Myocyte (in vitro differentiated cells): ENCODE measurements around the gene PAQR5. TPM values are rescaled to one million over a fixed set of nuclear protein-coding genes. Genes with fewer than 3 reads are reported as not detected.
"Not testable (repeated sequence)": the region's sequence is repeated elsewhere in the genome, so short reads cannot be mapped to it uniquely, and the experiment has no call there.

Experiments
- DNase-seq: peaks from one replicate; pipeline ENCODE4 v3.0.0-alpha.2; 2012; ENCODE audit warnings: low read depth
- total RNA-seq: library from RNA; depleted of rRNA; stranded (reverse); fragments of >200 nt; gene quantifications from 2 replicates; pipeline ENCODE4 v1.2.3, GENCODE V29; 2014

Gene PAQR5
- total RNA-seq, 1 donor from 2014 or later: 8.5 TPM

- no peak for DNase-seq
These were observed 16.0 kb downstream of the PAQR5 start for GRCh38 chr15:69314736-69315135.

- DNase-seq: no peak
These were observed 16.8 kb downstream of the PAQR5 start for GRCh38 chr15:69315402-69316110.

DNA sequence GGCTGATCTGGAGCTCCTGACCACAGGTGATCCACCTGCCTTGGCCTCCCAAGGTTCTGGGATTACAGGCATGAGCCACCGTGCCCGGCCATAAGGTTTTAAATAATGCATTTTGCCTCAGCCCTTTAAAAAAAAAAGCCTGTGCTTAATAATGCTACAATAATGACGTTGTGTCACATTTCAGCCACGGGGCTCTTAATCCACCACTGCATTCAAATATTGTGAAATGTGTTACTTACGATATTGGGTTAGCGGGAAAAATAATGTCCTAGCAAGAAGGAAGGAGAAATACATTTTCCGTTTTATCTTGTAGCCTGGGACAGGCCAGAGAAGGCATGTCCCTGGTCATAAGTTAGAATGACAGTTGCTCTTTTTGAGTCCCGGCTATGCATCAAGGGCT lies 17.6 kb downstream of the PAQR5 start:
- DNase-seq: no peak

DNA sequence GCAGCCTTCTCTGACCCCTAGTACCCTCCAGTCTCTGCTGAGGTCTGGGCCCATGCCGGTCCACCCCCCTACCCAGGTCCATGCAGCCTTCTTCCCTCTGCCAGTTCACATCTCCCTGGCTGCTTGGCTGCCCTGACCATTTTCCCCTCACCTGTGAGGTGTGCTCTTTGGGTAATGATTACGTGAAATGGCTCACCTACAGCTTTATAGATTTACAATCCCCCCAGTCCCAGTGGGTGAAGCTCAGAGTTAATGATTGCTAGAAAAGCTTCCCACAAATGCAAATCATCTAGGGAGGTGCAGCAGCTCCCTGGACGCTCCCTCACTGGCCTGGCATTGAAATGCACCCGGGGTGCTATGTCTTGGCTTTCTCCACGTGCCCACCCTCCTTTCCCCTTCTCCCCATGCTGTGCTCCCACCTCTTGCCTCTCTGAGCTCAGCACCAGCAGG lies 18.7 kb downstream of the PAQR5 start:
- no peak for DNase-seq

DNA sequence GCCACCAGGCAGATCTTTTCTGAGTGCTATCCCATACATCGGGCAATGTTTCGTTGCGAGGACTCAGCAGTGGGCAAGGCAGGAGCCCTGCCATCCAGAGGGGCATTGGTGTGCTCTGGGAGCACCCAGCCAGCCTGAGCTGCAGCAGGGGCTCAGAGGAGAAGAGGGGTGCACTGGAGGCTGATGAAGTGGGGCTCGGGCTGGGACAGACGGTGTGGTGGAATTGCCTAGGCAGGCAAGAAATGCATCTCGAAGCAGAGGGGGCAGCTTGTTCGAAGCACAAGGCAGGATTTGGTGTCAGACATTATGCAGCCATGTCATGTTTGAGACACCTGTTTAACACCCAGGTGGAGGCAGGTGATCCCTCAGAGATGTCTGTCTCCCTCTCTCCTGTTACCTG lies 19.3 kb downstream of the PAQR5 start:
- DNase-seq: no peak

- DNase-seq: no peak
These were observed 21.0 kb downstream of the PAQR5 start for GRCh38 chr15:69319384-69320375.

DNA sequence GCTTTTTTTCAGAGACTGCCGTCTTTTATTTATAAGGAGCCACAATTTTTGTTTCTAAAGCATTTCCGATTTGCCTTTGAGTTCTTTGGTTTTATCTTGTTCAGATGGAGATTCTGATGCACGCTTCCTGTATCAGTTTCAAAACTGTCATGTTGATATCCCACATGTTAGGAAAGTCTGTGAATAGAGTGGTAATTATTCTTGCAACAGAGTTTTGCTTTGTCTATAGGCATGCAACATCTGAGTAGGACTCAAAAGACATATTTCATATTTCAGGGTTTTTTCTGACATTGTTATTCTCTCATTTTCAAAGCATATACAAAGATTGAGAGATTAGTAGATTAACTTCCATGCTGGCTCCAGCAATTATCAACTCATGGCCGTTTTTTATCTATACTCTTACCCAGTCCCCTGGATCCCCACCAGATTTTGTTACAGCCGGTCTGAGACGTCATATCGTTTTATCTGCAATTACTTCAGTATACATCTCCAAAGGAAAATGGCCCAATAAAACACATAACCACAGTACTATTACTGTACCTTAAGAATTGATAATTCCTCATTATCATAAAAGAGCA lies 22.4 kb downstream of the PAQR5 start:
- no peak for DNase-seq

- peak; percentile 67 for DNase-seq
These were observed 25.2 kb downstream of the PAQR5 start for GRCh38 chr15:69323893-69324430.

DNA sequence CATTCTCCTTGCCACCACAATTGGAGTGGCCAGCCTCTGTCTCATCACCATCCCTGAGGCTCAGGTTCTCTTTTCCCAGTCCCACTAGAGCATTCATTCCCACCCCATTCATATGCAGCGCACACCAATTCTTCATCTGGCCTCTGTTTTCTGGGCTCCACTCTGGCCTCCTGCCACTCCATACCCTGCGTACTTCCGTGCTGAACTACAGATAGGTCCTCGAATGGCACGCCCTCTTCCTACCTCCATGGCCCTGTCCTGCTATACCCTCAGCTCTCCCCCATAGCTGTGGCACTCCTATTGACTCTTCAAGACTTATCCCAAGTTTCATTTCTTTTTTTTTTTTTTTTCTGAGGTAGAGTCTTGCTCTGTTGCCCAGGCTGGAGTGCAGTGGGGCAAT lies 25.9 kb downstream of the PAQR5 start:
- DNase-seq: no peak

DNA sequence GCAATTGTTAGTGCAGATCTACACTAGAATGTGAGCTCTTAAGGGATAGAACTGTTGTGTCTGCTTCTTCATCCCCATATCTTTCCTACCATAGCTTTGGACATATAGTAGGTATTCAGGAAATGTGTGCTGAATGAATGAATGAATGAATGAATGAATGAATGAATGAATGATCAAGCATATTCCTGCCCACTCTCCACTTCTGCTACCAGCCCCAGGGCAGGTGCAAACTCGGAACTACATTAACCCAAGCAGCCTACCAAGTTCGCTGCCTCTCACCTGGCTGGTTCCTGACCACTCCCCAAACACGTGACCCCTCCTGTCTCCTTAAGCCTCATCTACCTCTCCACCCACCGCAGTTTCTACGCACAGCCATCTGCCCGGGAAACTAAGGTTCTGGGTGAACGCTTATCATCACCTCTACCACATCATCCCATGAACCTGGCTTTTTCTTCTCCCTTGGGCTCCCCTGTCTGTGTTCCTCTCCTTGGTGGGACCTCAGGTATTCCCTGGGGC lies 26.8 kb downstream of the PAQR5 start:
- no peak for DNase-seq

GRCh38 chr15:69328080-69328479 lies 29.4 kb downstream of the PAQR5 start:
- DNase-seq: no peak

- peak; percentile 32 for DNase-seq
These were observed 30.0 kb downstream of the PAQR5 start for GRCh38 chr15:69328739-69329138.

DNA sequence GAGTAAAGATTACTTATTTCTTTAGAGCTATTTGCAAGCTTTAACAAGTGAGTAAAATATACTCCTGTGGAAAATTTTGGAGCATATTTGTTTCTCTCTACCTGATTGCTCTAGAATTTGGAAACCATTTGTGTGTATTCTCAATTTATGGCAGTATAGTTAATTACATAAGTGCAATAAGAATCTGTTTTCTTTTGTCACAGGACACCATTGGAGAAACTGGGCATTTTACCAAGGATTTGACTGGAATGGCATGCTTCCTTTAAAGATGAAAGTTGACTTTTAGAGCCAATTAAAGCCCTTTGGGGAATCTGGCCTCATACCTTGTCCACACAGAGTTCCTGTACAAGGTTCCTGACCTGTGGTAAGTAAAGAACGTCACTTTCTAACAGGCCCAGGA lies 38.4 kb downstream of the PAQR5 start:
- peak; percentile 22 for DNase-seq

DNA sequence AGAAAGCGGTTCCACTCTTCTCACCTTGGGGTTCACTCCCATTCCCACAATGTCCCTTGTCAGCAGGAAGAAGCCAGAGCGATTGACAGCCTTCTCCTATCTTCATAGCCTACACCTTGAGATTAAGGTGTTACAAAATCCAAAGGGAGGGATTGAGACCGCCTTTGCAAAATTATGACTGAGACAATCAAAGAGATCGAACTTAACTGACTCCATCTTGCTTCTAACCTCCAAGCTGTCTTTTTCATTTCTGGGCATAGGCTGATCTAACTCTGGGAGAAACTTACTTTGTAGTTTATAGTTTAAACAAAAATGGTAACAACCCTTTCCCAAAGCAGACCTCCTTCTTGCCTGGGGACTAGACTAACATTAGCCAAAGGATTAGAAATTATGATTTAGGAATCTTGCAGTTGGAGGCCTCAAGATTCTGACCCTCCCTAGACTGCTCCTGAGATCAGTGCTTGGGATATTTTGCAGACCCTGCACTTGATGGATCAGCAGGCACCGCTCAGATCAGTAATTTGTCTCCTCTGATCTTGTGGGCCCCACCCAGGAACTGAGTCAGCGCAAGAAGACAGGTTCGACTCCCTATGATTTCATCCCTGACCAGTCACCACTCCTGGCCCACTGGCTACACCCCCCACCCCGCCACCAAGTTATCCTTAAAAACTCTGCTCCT lies 40.0 kb downstream of the PAQR5 start:
- no peak for DNase-seq

DNA sequence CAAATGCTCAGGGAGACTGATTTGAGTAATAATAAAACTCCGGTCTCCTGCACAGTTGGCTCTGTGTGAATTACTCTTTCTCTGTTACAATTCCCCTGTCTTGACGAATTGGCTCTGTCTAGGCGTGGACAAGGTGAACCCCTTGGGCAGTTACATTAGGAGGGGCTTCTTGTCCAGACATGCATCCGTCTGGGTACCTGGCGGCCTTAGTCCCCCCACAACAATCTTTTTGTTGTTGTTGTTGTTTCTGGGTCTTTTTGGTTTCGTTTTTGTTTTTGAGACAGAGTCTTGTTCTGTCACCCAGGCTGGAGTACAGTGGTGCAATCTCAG lies 40.5 kb downstream of the PAQR5 start:
- not testable (repeated sequence) for DNase-seq

- DNase-seq: no peak
These were observed 41.7 kb downstream of the PAQR5 start for GRCh38 chr15:69340243-69340900.

DNA sequence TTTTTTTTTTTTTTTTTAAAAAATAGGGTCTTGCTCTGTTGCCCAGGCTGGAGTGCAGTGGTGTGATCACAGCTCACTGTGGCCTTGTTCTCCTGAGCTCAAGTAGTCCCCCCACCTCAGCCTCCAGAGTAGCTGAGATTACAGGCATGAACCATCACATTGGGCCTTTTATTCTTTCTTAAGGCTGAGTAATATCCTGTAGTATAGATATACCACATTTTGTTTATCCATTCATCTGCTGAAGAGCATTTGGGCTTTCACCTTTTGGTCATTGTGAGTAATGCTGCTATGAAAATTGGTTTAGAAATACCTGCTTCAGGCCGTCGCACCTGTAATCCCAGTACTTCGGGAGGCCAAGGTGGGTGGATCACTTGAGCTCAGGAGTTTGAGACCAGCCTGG lies 42.6 kb downstream of the PAQR5 start:
- DNase-seq: no peak

DNA sequence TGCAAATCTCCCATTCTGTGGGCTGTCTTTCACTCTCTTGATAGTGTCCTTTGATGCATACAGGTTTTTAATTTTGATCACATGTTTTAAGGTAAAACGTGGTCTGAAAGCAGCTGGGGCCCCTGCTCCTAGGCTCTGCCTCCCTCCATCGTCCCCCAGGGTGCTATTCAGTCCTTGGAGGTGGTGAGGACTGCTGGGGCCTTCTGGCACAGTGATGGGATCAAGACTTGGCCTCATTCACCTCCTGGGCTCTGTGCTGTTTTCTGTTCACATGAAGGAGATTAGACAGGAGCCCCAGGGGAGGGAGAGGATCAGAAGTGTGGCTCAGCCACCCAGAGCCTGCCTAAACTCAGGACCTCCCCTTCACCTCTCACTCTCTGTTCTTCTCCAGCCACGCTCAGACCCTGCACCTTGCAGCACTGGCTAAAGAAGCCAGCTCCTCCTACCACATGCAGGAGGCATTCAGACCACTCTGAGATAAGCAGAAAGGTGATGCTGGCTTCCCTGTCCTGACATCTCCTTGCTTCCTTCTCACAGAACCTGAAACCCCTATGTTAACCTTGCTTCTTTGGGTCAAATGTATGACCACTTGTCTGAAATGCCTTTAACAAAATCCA lies 43.9 kb downstream of the PAQR5 start:
- DNase-seq: no peak

- DNase-seq: no peak
These were observed 44.4 kb downstream of the PAQR5 start for GRCh38 chr15:69343133-69343532.

- no peak for DNase-seq
These were observed 45.5 kb downstream of the PAQR5 start for GRCh38 chr15:69344238-69344637.
